SH-SY5Y (cell line): ENCODE data around the gene BMP5.

Experiments used
- GATA2 ChIP-seq: IDR thresholded peaks from 2 replicates; pipeline ENCODE4 v1.6.1; 2011; ENCODE audit warnings: mild to moderate bottlenecking, low read depth, low read length
- GATA3 ChIP-seq: IDR thresholded peaks from 2 replicates; pipeline ENCODE4 v1.6.1; 2011; ENCODE audit warnings: low read depth, mild to moderate bottlenecking, low read length, moderate library complexity

GRCh38 chr6:55785273-55785672 is 90.1 kb downstream of the BMP5 start:
- TF ChIP-seq GATA2 = no peak
- no peak for TF ChIP-seq GATA3
